IMR-90 (cell line): ENCODE data around the gene SERBP1. TPM values are rescaled to one million over a fixed set of nuclear protein-coding genes. Genes with fewer than 3 reads are reported as not detected.

ENCODE experiments used
- ATAC-seq: fragments of 200-7000 bp; cut with Tn5 transposase; 2 replicates; pipeline ENCODE4 v1.9.1; 2020; ENCODE audit warnings: low read depth, mild to moderate bottlenecking, moderate library complexity
- BruUV-seq: library from RNA; stranded (reverse); fragments of 400-500 nt; replicated peaks from 2 replicates; lab custom pipeline; 2021; lab: Mats Ljungman, UMichigan
- CTCF ChIA-PET: fragments of 300-600 bp; formaldehyde crosslinking; extraction: SDS; loops from one replicate; lab custom pipeline; 2021; ENCODE audit warnings: antibody characterized with exemption; lab: Yijun Ruan, JAX
- POLR2A ChIA-PET: fragments of 300-600 bp; sonication (Branson Sonifier 250); formaldehyde crosslinking; loops from one replicate; lab custom pipeline; 2022; ENCODE audit warnings: antibody characterized with exemption; ENCODE audit not compliant: unreplicated experiment; lab: Charles Lee
- DNase-seq: peaks from one replicate; pipeline ENCODE4 v3.0.0; 2013
- H2AFZ ChIP-seq: replicated peaks from 2 replicates; pipeline ENCODE3; 2013; ENCODE audit warnings: low read length, mild to moderate bottlenecking; ENCODE audit not compliant: poor library complexity
- H2AK5ac ChIP-seq: 2 replicates; pipeline ENCODE4 v1.6.1; 2013; ENCODE audit warnings: low read depth, low read length, inconsistent platforms
- H2AK9ac ChIP-seq: replicated peaks from 2 replicates; pipeline ENCODE3; 2013; ENCODE audit warnings: mild to moderate bottlenecking, low read depth, low read length, moderate library complexity; ENCODE audit not compliant: poor library complexity
- H2BK120ac ChIP-seq: 2 replicates; pipeline ENCODE4 v1.6.1; 2013; ENCODE audit warnings: low read depth, low read length, inconsistent platforms
- H2BK15ac ChIP-seq: 3 replicates; pipeline ENCODE4 v1.6.1; 2013; ENCODE audit warnings: low read depth, low read length, inconsistent platforms
- H2BK20ac ChIP-seq: 2 replicates; pipeline ENCODE4 v1.6.1; 2013; ENCODE audit warnings: low read depth, mild to moderate bottlenecking, inconsistent platforms, low read length, moderate library complexity
- H2BK5ac ChIP-seq: 2 replicates; pipeline ENCODE4 v1.6.1; 2013; ENCODE audit warnings: mild to moderate bottlenecking, low read depth, low read length, inconsistent platforms; ENCODE audit not compliant: poor library complexity, severe bottlenecking
- H3K14ac ChIP-seq: replicated peaks from 2 replicates; pipeline ENCODE4 v1.6.1; 2013; ENCODE audit warnings: low read depth, low read length, inconsistent platforms
- H3K18ac ChIP-seq: 2 replicates; pipeline ENCODE4 v1.6.1; 2013; ENCODE audit warnings: low read depth, low read length, control low read depth
- H3K23ac ChIP-seq: 2 replicates; pipeline ENCODE4 v1.6.1; 2013; ENCODE audit warnings: low read depth, low read length, inconsistent platforms
- H3K27ac ChIP-seq: 2 replicates; pipeline ENCODE4 v1.5.1; 2013; ENCODE audit warnings: mild to moderate bottlenecking, control low read depth, low read length; ENCODE audit not compliant: insufficient read depth
- H3K27me3 ChIP-seq: 2 replicates; pipeline ENCODE4 v1.6.1; 2013; ENCODE audit warnings: low read length; ENCODE audit not compliant: control insufficient read depth, insufficient read depth
- H3K36me3 ChIP-seq: 2 replicates; pipeline ENCODE4 v1.6.1; 2013; ENCODE audit warnings: low read length, mixed read lengths; ENCODE audit not compliant: control insufficient read depth, insufficient read depth
- H3K4ac ChIP-seq: 2 replicates; pipeline ENCODE4 v1.6.1; 2013; ENCODE audit warnings: low read depth, low read length, inconsistent platforms
- H3K4me1 ChIP-seq: 2 replicates; pipeline ENCODE4 v1.6.1; 2013; ENCODE audit warnings: low read length, mixed read lengths; ENCODE audit not compliant: control insufficient read depth, insufficient read depth
- H3K4me2 ChIP-seq: 2 replicates; pipeline ENCODE4 v1.6.1; 2013; ENCODE audit warnings: low read depth, mild to moderate bottlenecking, control low read depth, low read length, moderate library complexity
- H3K4me3 ChIP-seq: 2 replicates; pipeline ENCODE4 v1.5.1; 2013; ENCODE audit warnings: low read depth, mild to moderate bottlenecking, control low read depth, low read length, moderate library complexity; ENCODE audit not compliant: insufficient read depth
- H3K56ac ChIP-seq: 2 replicates; pipeline ENCODE4 v1.6.1; 2013; ENCODE audit warnings: low read length, inconsistent platforms; ENCODE audit not compliant: insufficient read depth; ENCODE audit errors: extremely low read depth
- H3K79me1 ChIP-seq, 2 experiments: 2 replicates each; pipeline ENCODE4 v1.6.1; 2013; ENCODE audit warnings: low read length in 2 of 2, inconsistent platforms in 1 of 2, low read depth in 1 of 2
- H3K9ac ChIP-seq: 2 replicates; pipeline ENCODE4 v1.6.1; 2013; ENCODE audit warnings: low read depth, low read length, control low read depth
- H3K9me1 ChIP-seq: 2 replicates; pipeline ENCODE4 v1.6.1; 2013; ENCODE audit warnings: low read length, inconsistent platforms; ENCODE audit not compliant: insufficient read depth
- H3K9me3 ChIP-seq: 2 replicates; pipeline ENCODE4 v1.6.1; 2013; ENCODE audit warnings: low read length; ENCODE audit not compliant: control insufficient read depth, insufficient read depth
- H4K20me1 ChIP-seq: 2 replicates; pipeline ENCODE4 v1.6.1; 2013; ENCODE audit warnings: low read length, inconsistent platforms; ENCODE audit not compliant: insufficient read depth
- H4K5ac ChIP-seq: 2 replicates; pipeline ENCODE4 v1.6.1; 2013; ENCODE audit warnings: mild to moderate bottlenecking, low read depth, low read length, control low read depth
- H4K8ac ChIP-seq, 2 experiments: 2 replicates each; pipeline ENCODE4 v1.6.1; 2013; ENCODE audit warnings: low read depth in 2 of 2, low read length in 2 of 2, control low read depth in 1 of 2, inconsistent platforms in 1 of 2
- H4K91ac ChIP-seq: 2 replicates; pipeline ENCODE4 v1.6.1; 2013; ENCODE audit warnings: low read depth, low read length, inconsistent platforms; ENCODE audit not compliant: insufficient read depth
- BHLHE40 ChIP-seq: fragments of 150-350 bp; IDR thresholded peaks from 2 replicates; pipeline ENCODE4 v1.6.1; 2016; ENCODE audit warnings: mild to moderate bottlenecking, low read depth, low read length
- FOS ChIP-seq: fragments of 150-350 bp; IDR thresholded peaks from 2 replicates; pipeline ENCODE4 v1.6.1; 2016; ENCODE audit warnings: low read depth, low read length
- MAFK ChIP-seq: IDR thresholded peaks from 2 replicates; pipeline ENCODE4 v1.6.1; 2012; ENCODE audit warnings: low read depth, low read length, improper control_type of control experiment
- MXI1 ChIP-seq: IDR thresholded peaks from 2 replicates; pipeline ENCODE4 v1.6.1; 2012; ENCODE audit warnings: low read depth, mild to moderate bottlenecking, low read length, moderate library complexity, borderline replicate concordance
- RCOR1 ChIP-seq: IDR thresholded peaks from 2 replicates; pipeline ENCODE4 v1.6.1; 2012; ENCODE audit warnings: mild to moderate bottlenecking, low read length, improper control_type of control experiment; ENCODE audit not compliant: insufficient replicate concordance
- RFX5 ChIP-seq: IDR thresholded peaks from 2 replicates; pipeline ENCODE4 v1.8.0; 2012; ENCODE audit warnings: low read depth, mild to moderate bottlenecking, low read length, moderate library complexity
- WGBS, 2 experiments: methylation state at CpG; one replicate each; pipeline versions ENCODE4 v1.1.5 to v1.1.7; 2013; ENCODE audit warnings: missing lambda C conversion rate in 2 of 2; ENCODE audit not compliant: insufficient read length in 1 of 2; ENCODE audit errors: extremely low coverage in 2 of 2; 5-methylcytosine and 5-hydroxymethylcytosine counted together
- dilution Hi-C: fragments of 300-500 bp; cut with HindIII; formaldehyde crosslinking; loops from one replicate; pipeline ENCODE4 v1.14.3; 2018; ENCODE audit warnings: low sequenced_read_pairs; ENCODE audit not compliant: unreplicated experiment
- in situ Hi-C: fragments of 300-500 bp; cut with MboI; formaldehyde crosslinking; loops from 3 replicates; pipeline ENCODE4 v1.14.3; 2019; ENCODE audit warnings: low sequenced_read_pairs, inconsistent platforms, mixed read lengths
- intact Hi-C: fragments of 100-400 bp; cut with micrococcal nuclease; formaldehyde crosslinking; loops from 2 replicates; pipeline ENCODE4 v1.10.0; 2022
- polyA plus RNA-seq, 3 experiments: library from polyadenylated mRNA; depleted of rRNA; stranded (reverse); fragments of >200 nt; gene quantifications; 2 replicates each; pipeline ENCODE4 v1.2.3, GENCODE V29; 2012; ENCODE audit warnings: low replicate concordance in 1 of 3
- total RNA-seq: library from RNA; depleted of rRNA; stranded (reverse); fragments of >200 nt; gene quantifications from 2 replicates; pipeline ENCODE4 v1.2.3, GENCODE V29; 2012

Gene SERBP1
- total and polyA plus RNA-seq, 2 of the 4 experiments (the other 2 are of a cell fraction): 94.1 to 153 TPM

GRCh38 chr1:67381154-67381553 lies 49.0 kb downstream of the SERBP1 start:
- Histone ChIP-seq H3K36me3 (no peaks in the 10 kb centered on the region), H2BK15ac (no peak overlapping the region), H3K4me2 (no peak overlapping the region), H2AK5ac (no peak overlapping the region), H3K27me3 (no peaks in the 10 kb centered on the region), H4K91ac (no peak overlapping the region), H3K9me1 (no peaks in the 10 kb centered on the region), H2BK120ac (no peak overlapping the region), H3K23ac (no peak overlapping the region), H4K8ac (no peak overlapping the region), H3K9me3 (peaks cover 8% of the 10 kb centered on the region; the same call in 1 of the 2 replicates), H2BK20ac (no peak overlapping the region), H2AK9ac (no peak overlapping the region), H2AFZ (no peak overlapping the region), H3K9ac (no peak overlapping the region), H4K5ac (no peak overlapping the region), H3K4me1 (peaks cover 1% of the 10 kb centered on the region; the same call in 1 of the 2 replicates), H3K4ac (no peak overlapping the region), H3K79me1 (no peaks in the 10 kb centered on the region), H4K20me1 (no peaks in the 10 kb centered on the region), H3K56ac (no peak overlapping the region), H3K4me3 (no peak overlapping the region), H3K18ac (no peak overlapping the region), H2BK5ac (no peak overlapping the region), H3K14ac (no peak overlapping the region), H3K27ac (no peak overlapping the region)
- ChIA-PET CTCF (no interaction called here), POLR2A (no interaction called here)
- DNase-seq: no peak
- ATAC-seq: no peak
- in situ Hi-C loops: no loop called here
- dilution Hi-C loops: no loop called here
- intact Hi-C loops: no loop called here
- no TSS peak for BruUV-seq
- no peak for TF ChIP-seq BHLHE40
- TF ChIP-seq FOS: no peak
- no peak for TF ChIP-seq MAFK
- TF ChIP-seq RFX5: no peak
- no peak for TF ChIP-seq RCOR1
- TF ChIP-seq MXI1: no peak
- no CpG with 5 or more reads among the region's 4 CpGs for WGBS, 2 experiments
